Liver (tissue), 3 donors: ENCODE results near the gene EEIG2.

Experiments
- CTCF ChIP-seq: fragments of 150-350 bp; IDR thresholded peaks from 2 replicates; pipeline ENCODE4 v1.5.1; 2017; ENCODE audit warnings: improper control_type of control experiment, low read depth, low read length; ENCODE audit not compliant: missing input control
- EGR1 ChIP-seq, 2 donors: IDR thresholded peaks; 2 replicates each; pipeline ENCODE4 v1.6.1; 2016 to 2018; ENCODE audit warnings: antibody characterized with exemption in 2 of 2, low read depth in 2 of 2
- GABPA ChIP-seq, 2 donors: IDR thresholded peaks in 1 of 2; conservative IDR thresholded peaks in 1 of 2; 2 replicates each; pipeline ENCODE4 v1.6.1; 2016; ENCODE audit warnings: antibody characterized with exemption in 2 of 2, mild to moderate bottlenecking in 1 of 2, moderate library complexity in 1 of 2
- JUND ChIP-seq, 2 donors: IDR thresholded peaks; 2 replicates each; pipeline ENCODE4 v1.6.1; 2016; ENCODE audit warnings: antibody characterized with exemption in 2 of 2
- MAX ChIP-seq: IDR thresholded peaks from 2 replicates; pipeline ENCODE4 v1.6.1; 2016; ENCODE audit warnings: antibody characterized with exemption
- RAD21 ChIP-seq, 2 donors: IDR thresholded peaks; 2 replicates each; pipeline ENCODE4 v1.6.1; 2016; ENCODE audit warnings: antibody characterized with exemption in 2 of 2, mild to moderate bottlenecking in 2 of 2
- REST ChIP-seq: IDR thresholded peaks from 2 replicates; pipeline ENCODE4 v1.6.1; 2016; ENCODE audit warnings: antibody characterized with exemption, mild to moderate bottlenecking
- RXRA ChIP-seq, 2 donors: IDR thresholded peaks; 2 replicates each; pipeline ENCODE4 v1.6.1; 2017 to 2018; ENCODE audit warnings: antibody characterized with exemption in 2 of 2, mild to moderate bottlenecking in 1 of 2
- SP1 ChIP-seq: IDR thresholded peaks from 2 replicates; pipeline ENCODE4 v1.6.1; 2018; ENCODE audit warnings: antibody characterized with exemption, mild to moderate bottlenecking
- TAF1 ChIP-seq: conservative IDR thresholded peaks from 2 replicates; pipeline ENCODE4 v1.6.1; 2016; ENCODE audit warnings: antibody characterized with exemption, mild to moderate bottlenecking
- YY1 ChIP-seq: IDR thresholded peaks from 2 replicates; pipeline ENCODE4 v1.6.1; 2016; ENCODE audit warnings: antibody characterized with exemption, mild to moderate bottlenecking
- ZBTB33 ChIP-seq: IDR thresholded peaks from 2 replicates; pipeline ENCODE4 v1.6.1; 2016; ENCODE audit warnings: antibody characterized with exemption
- donor health status: healthy.
- donor health status: healthy.

- TF ChIP-seq CTCF (no peak), TAF1 (no peak), EGR1 (IDR thresholded peaks at IDR 0.05; ENCODE audit: low read depth in 2 of 2) (no peak), REST (no peak), YY1 (no peak), GABPA (IDR thresholded peaks at IDR 0.05 in 1 of 2, conservative IDR thresholded peaks at IDR 0.05 in 1 of 2) (no peak), RAD21 (IDR thresholded peaks at IDR 0.05) (no peak), JUND (IDR thresholded peaks at IDR 0.05) (peak; percentile 68 to 77), ZBTB33 (no peak), RXRA (IDR thresholded peaks at IDR 0.05) (no peak), MAX (no peak), SP1 (no peak)
Observed at GRCh38 chr1:108584428-108584856, 24.5 kb downstream of the EEIG2 start.
